Spleen (tissue), 11 donors: Measurements from ENCODE around the gene BRCA2. TPM values are rescaled to one million over a fixed set of nuclear protein-coding genes. Genes with fewer than 3 reads are reported as not detected.

Experiments used
- DNase-seq: peaks from one replicate; pipeline ENCODE4 v3.0.0-alpha.2; 2020
- H3K27ac ChIP-seq, 8 donors: fragments of 200-600 bp; sonication (generic) in 7 of 8; 1 replicate in 4 of 8; 2 replicates in 4 of 8; pipeline versions ENCODE4 v1.5.0 to v1.8.0; 2016 to 2021; ENCODE audit warnings: inconsistent platforms in 4 of 8, mild to moderate bottlenecking in 4 of 8, moderate library complexity in 1 of 8
- H3K27me3 ChIP-seq, 7 donors: fragments of 200-600 bp; sonication (generic) in 6 of 7; replicated peaks in 1 of 7; 1 replicate in 4 of 7; 2 replicates in 3 of 7; pipeline versions ENCODE4 v1.5.0 to v1.8.0; 2016 to 2021; ENCODE audit warnings: inconsistent platforms in 3 of 7, mild to moderate bottlenecking in 1 of 7
- H3K36me3 ChIP-seq, 6 donors: fragments of 200-600 bp; sonication (generic) in 5 of 6; 1 replicate in 4 of 6; 2 replicates in 2 of 6; pipeline versions ENCODE4 v1.5.0 to v1.8.0; 2016 to 2021; ENCODE audit warnings: inconsistent platforms in 2 of 6
- H3K4me1 ChIP-seq, 6 donors: fragments of 200-600 bp; sonication (generic) in 5 of 6; 1 replicate in 3 of 6; 2 replicates in 3 of 6; pipeline versions ENCODE4 v1.5.0 to v1.8.0; 2016 to 2021; ENCODE audit warnings: inconsistent platforms in 3 of 6
- H3K4me3 ChIP-seq, 8 donors: fragments of 200-600 bp; sonication (generic) in 7 of 8; 1 replicate in 4 of 8; 2 replicates in 4 of 8; pipeline versions ENCODE4 v1.5.0 to v1.8.0; 2016 to 2021; ENCODE audit warnings: inconsistent platforms in 4 of 8, mild to moderate bottlenecking in 4 of 8, moderate library complexity in 2 of 8
- H3K9me3 ChIP-seq, 8 donors: fragments of 200-600 bp; sonication (generic) in 7 of 8; 1 replicate in 4 of 8; 2 replicates in 4 of 8; pipeline versions ENCODE4 v1.5.0 to v1.8.0; 2016 to 2021; ENCODE audit warnings: inconsistent platforms in 4 of 8
- POLR2A ChIP-seq, 3 donors: fragments of 450-650 bp; IDR thresholded peaks; one replicate each; pipeline ENCODE4 v1.5.1; 2017; ENCODE audit warnings: antibody characterized with exemption in 3 of 3, mild to moderate bottlenecking in 1 of 3
- POLR2AphosphoS5 ChIP-seq, 3 donors: sonication (generic); formaldehyde crosslinking; IDR thresholded peaks; one replicate each; pipeline ENCODE4 v1.5.1; 2017; ENCODE audit warnings: antibody characterized with exemption in 3 of 3
- WGBS, 5 donors: extraction: QIAGEN DNeasy Blood & Tissue Kit in 3 of 5; methylation state at CpG; one replicate each; pipeline versions ENCODE4 v1.1.5 to v1.1.7; 2013 to 2018; 5-methylcytosine and 5-hydroxymethylcytosine counted together
- intact Hi-C: fragments of 100-400 bp; cut with DNase I; formaldehyde crosslinking; loops from one replicate; pipeline ENCODE4 v1.15.0; 2023; ENCODE audit warnings: low total_unique reads
- polyA plus RNA-seq, 3 donors: library from polyadenylated mRNA; stranded (reverse); fragments of 200-250 nt; gene quantifications; one replicate each; pipeline ENCODE4 v1.2.1, GENCODE V29; 2013
- total RNA-seq, 7 donors: library from RNA; depleted of rRNA in 3 of 7; stranded (reverse); fragments of >200 nt in 3 of 7; fragmentation: NEBNext Ultra II Directional in 4 of 7; extraction: Animal tissue kit (Norgen Biotek cat#: 25700) in 4 of 7; gene quantifications; one replicate each; pipeline versions ENCODE4 v1.1.0 to v1.2.1, GENCODE V29; 2016 to 2021
- TF ChIP-seq, protein P1 (sequence below), 11 experiments: fragments of 200-600 bp in 7 of 11; fragments of 450-650 bp in 4 of 11; sonication (generic) in 4 of 11; IDR thresholded peaks in 8 of 11; conservative IDR thresholded peaks in 3 of 11; 1 replicate in 7 of 11; 2 replicates in 4 of 11; pipeline versions ENCODE4 v1.4.0 to v1.8.0; 2016 to 2021; ENCODE audit warnings: antibody characterized with exemption in 11 of 11, inconsistent platforms in 4 of 11, mild to moderate bottlenecking in 1 of 11
- donor health status: healthy with polysubstance abuse.
- donor health status: DM: no; HTN: no; CAD: no; lungs with moderate emphysema.
- donor health status: DM: no; HTN: no; CAD: no.
- donor health status: Bipolar disorder and iron deficiency.
- donor health status: healthy.
- donor health status: DM: no; HTN: no; CAD: no.
- donor health status: DM: yes; HTN: yes; CAD: no.

Gene BRCA2
- total and polyA plus RNA-seq, 10 donors, result 0.35 to 11.2 (median 6.1) TPM

DNA sequence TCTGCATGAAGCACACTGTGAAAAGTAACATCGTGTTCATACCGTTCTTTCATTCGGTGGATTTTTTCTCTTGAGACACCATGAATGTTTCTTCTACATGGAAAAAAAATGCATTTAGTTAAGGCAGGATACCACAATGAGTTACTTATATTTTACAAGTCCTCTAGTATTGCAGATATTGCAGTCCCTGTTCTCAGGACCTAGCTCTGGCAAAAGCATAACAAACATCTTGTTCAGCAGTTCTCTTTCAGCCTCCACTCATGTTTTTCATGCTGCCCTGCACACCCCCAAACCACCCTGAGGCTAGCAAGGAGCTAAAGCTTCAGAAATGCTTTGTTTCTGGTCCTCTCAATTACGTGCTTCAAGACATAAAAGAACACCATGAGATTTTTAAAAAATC lies 87.8 kb downstream of the BRCA2 start:
- Histone ChIP-seq H3K9me3 (no peaks in the 10 kb centered on the region), H3K27ac (no peak overlapping the region), H3K27me3 (no peaks in the 10 kb centered on the region), H3K4me1 (no peaks in the 10 kb centered on the region), H3K4me3 (no peak overlapping the region), H3K36me3 (peaks cover 0 to 90% (median 40%) of the 10 kb centered on the region in 6 donors)
- TF ChIP-seq POLR2A (IDR thresholded peaks at IDR 0.05), result no peak
- TF ChIP-seq, protein P1, sequence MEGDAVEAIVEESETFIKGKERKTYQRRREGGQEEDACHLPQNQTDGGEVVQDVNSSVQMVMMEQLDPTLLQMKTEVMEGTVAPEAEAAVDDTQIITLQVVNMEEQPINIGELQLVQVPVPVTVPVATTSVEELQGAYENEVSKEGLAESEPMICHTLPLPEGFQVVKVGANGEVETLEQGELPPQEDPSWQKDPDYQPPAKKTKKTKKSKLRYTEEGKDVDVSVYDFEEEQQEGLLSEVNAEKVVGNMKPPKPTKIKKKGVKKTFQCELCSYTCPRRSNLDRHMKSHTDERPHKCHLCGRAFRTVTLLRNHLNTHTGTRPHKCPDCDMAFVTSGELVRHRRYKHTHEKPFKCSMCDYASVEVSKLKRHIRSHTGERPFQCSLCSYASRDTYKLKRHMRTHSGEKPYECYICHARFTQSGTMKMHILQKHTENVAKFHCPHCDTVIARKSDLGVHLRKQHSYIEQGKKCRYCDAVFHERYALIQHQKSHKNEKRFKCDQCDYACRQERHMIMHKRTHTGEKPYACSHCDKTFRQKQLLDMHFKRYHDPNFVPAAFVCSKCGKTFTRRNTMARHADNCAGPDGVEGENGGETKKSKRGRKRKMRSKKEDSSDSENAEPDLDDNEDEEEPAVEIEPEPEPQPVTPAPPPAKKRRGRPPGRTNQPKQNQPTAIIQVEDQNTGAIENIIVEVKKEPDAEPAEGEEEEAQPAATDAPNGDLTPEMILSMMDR (IDR thresholded peaks at IDR 0.05 in 8 of 11, conservative IDR thresholded peaks at IDR 0.05 in 3 of 11), result no peak
- intact Hi-C loops, result no loop called here
- DNase-seq, result no peak
- 94 to 97% (median 95%) methylated on average over 4 of the region's 4 CpGs for WGBS, 5 donors

DNA sequence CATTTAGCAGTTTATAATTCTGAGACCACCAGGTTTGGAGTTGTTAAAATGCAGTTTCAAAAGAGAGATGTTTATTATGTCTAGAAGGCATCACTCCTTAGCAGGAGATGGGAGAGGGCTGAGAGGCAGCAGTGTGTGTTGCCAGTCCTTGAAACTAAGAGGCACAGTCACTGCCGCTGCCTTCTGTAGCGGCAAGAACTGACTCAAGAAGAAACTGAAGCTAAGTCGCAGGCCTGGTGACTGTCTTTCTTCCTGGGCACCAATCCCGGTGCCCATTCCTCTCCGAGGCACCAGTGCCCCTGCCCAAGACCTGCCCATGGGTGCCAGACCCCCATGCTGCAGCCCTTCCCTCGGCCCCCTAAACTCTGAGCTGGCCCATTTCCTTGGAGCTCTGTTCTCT lies 92.5 kb downstream of the BRCA2 start:
- intact Hi-C loops, result no loop called here
- H3K27ac ChIP-seq, result no peak overlapping the region
- TF ChIP-seq POLR2A (IDR thresholded peaks at IDR 0.05) (no peak), POLR2AphosphoS5 (IDR thresholded peaks at IDR 0.05) (no peak)
- TF ChIP-seq, protein P1 (IDR thresholded peaks at IDR 0.05 in 8 of 11, conservative IDR thresholded peaks at IDR 0.05 in 3 of 11), result no peak
- H3K9me3 ChIP-seq, result no peaks in the 10 kb centered on the region
- H3K27me3 ChIP-seq, result no peaks in the 10 kb centered on the region
- peaks cover 0 to 61% (median 31%) of the 10 kb centered on the region in 6 donors for H3K36me3 ChIP-seq
- WGBS, 5 donors, result 78 to 92% (median 85%) methylated on average over 6 of the region's 6 CpGs
- no peak overlapping the region for H3K4me3 ChIP-seq
- DNase-seq, result no peak
- peaks cover 0 to 28% (median 7%) of the 10 kb centered on the region in 6 donors for H3K4me1 ChIP-seq

DNA sequence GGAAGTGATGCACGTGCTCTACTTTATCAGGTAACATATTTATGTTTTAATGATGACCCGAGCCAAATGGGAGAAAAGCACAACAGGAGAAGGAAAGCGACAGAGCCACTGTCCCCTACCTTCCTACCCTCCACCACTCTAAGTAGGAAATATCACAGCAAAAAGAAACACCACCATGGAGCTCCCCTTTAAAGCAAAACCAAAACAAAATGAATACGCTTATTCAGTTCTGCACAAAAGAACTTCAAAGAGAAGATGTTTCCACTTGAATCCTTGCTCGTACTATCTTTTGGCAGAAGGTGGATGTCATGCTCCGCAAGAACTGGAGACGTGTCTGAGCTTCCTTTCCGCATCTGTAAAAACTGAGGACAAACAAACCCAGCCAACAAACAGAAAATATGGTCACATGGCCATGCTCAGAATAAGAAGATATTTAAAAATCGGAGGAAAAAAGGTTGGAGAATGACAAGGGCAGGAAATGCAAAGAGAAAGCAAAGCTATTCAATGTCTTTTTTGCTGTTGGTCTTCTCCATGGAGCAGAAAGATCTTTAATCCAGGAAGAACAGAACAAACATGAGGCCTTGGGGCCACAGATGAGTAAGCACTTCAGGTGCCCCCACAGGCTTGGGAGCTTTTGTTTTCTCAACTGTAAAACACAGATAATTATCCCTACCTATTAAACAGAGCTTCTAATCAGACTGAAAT lies 93.1 kb downstream of the BRCA2 start:
- no peaks in the 10 kb centered on the region for H3K9me3 ChIP-seq
- no peaks in the 10 kb centered on the region for H3K27me3 ChIP-seq
- peaks cover 0 to 55% (median 27%) of the 10 kb centered on the region in 6 donors for H3K36me3 ChIP-seq
- no peak overlapping the region for H3K4me3 ChIP-seq
- TF ChIP-seq POLR2A (IDR thresholded peaks at IDR 0.05) (no peak), POLR2AphosphoS5 (IDR thresholded peaks at IDR 0.05) (no peak)
- TF ChIP-seq, protein P1 (IDR thresholded peaks at IDR 0.05 in 8 of 11, conservative IDR thresholded peaks at IDR 0.05 in 3 of 11), result no peak
- peaks cover 0 to 28% (median 7%) of the 10 kb centered on the region in 6 donors for H3K4me1 ChIP-seq
- H3K27ac ChIP-seq, result no peak overlapping the region
- 80 to 89% (median 85%) methylated on average over 9 of the region's 9 CpGs for WGBS, 5 donors
- DNase-seq, result no peak
- intact Hi-C loops, result no loop called here

DNA sequence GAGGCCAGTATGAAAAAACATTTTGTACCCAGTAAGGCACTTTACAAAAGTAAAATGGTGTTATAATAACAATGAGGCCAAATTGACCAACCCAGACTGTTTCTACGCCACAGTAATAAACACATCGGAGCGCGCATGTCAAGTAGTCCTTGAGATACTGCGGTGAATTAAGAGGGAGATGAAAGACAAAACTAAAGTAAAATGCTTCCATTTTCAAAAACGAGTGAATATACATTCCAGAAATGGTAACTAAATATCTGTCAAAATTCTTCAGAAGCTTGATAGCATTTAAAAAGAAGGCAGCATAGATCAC lies 93.6 kb downstream of the BRCA2 start:
- Histone ChIP-seq H3K27ac (no peak overlapping the region), H3K4me3 (no peak overlapping the region), H3K4me1 (peaks cover 0 to 28% (median 7%) of the 10 kb centered on the region in 6 donors), H3K9me3 (no peaks in the 10 kb centered on the region), H3K36me3 (peaks cover 0 to 50% (median 25%) of the 10 kb centered on the region in 6 donors), H3K27me3 (no peaks in the 10 kb centered on the region)
- intact Hi-C loops, result no loop called here
- TF ChIP-seq POLR2A (IDR thresholded peaks at IDR 0.05), result no peak
- TF ChIP-seq POLR2AphosphoS5 (IDR thresholded peaks at IDR 0.05), result no peak
- TF ChIP-seq, protein P1 (IDR thresholded peaks at IDR 0.05 in 8 of 11, conservative IDR thresholded peaks at IDR 0.05 in 3 of 11), result no peak
- DNase-seq, result no peak
- WGBS, 5 donors, result 92 to 97% (median 94%) methylated on average over 6 of the region's 6 CpGs
